IMR-90 (cell line): ENCODE results near the gene GNA15. TPM values are rescaled to one million over a fixed set of nuclear protein-coding genes. Genes with fewer than 3 reads are reported as not detected.

Experiments
- ATAC-seq: fragments of 200-7000 bp; cut with Tn5 transposase; 2 replicates; pipeline ENCODE4 v1.9.1; 2020; ENCODE audit warnings: low read depth, mild to moderate bottlenecking, moderate library complexity
- BruUV-seq: library from RNA; stranded (reverse); fragments of 400-500 nt; replicated peaks from 2 replicates; lab custom pipeline; 2021; lab: Mats Ljungman, UMichigan
- CTCF ChIA-PET: fragments of 300-600 bp; formaldehyde crosslinking; extraction: SDS; loops from one replicate; lab custom pipeline; 2021; ENCODE audit warnings: antibody characterized with exemption; lab: Yijun Ruan, JAX
- POLR2A ChIA-PET: fragments of 300-600 bp; sonication (Branson Sonifier 250); formaldehyde crosslinking; loops from one replicate; lab custom pipeline; 2022; ENCODE audit warnings: antibody characterized with exemption; ENCODE audit not compliant: unreplicated experiment; lab: Charles Lee
- DNase-seq: peaks from one replicate; pipeline ENCODE4 v3.0.0; 2013
- H2AFZ ChIP-seq: replicated peaks from 2 replicates; pipeline ENCODE3; 2013; ENCODE audit warnings: low read length, mild to moderate bottlenecking; ENCODE audit not compliant: poor library complexity
- H2AK5ac ChIP-seq: 2 replicates; pipeline ENCODE4 v1.6.1; 2013; ENCODE audit warnings: low read depth, low read length, inconsistent platforms
- H2AK9ac ChIP-seq: replicated peaks from 2 replicates; pipeline ENCODE3; 2013; ENCODE audit warnings: mild to moderate bottlenecking, low read depth, low read length, moderate library complexity; ENCODE audit not compliant: poor library complexity
- H2BK120ac ChIP-seq: 2 replicates; pipeline ENCODE4 v1.6.1; 2013; ENCODE audit warnings: low read depth, low read length, inconsistent platforms
- H2BK15ac ChIP-seq: 3 replicates; pipeline ENCODE4 v1.6.1; 2013; ENCODE audit warnings: low read depth, low read length, inconsistent platforms
- H2BK20ac ChIP-seq: 2 replicates; pipeline ENCODE4 v1.6.1; 2013; ENCODE audit warnings: low read depth, mild to moderate bottlenecking, inconsistent platforms, low read length, moderate library complexity
- H2BK5ac ChIP-seq: 2 replicates; pipeline ENCODE4 v1.6.1; 2013; ENCODE audit warnings: mild to moderate bottlenecking, low read depth, low read length, inconsistent platforms; ENCODE audit not compliant: poor library complexity, severe bottlenecking
- H3K14ac ChIP-seq: replicated peaks from 2 replicates; pipeline ENCODE4 v1.6.1; 2013; ENCODE audit warnings: low read depth, low read length, inconsistent platforms
- H3K18ac ChIP-seq: 2 replicates; pipeline ENCODE4 v1.6.1; 2013; ENCODE audit warnings: low read depth, low read length, control low read depth
- H3K23ac ChIP-seq: 2 replicates; pipeline ENCODE4 v1.6.1; 2013; ENCODE audit warnings: low read depth, low read length, inconsistent platforms
- H3K27ac ChIP-seq: 2 replicates; pipeline ENCODE4 v1.5.1; 2013; ENCODE audit warnings: mild to moderate bottlenecking, control low read depth, low read length; ENCODE audit not compliant: insufficient read depth
- H3K27me3 ChIP-seq: 2 replicates; pipeline ENCODE4 v1.6.1; 2013; ENCODE audit warnings: low read length; ENCODE audit not compliant: control insufficient read depth, insufficient read depth
- H3K36me3 ChIP-seq: 2 replicates; pipeline ENCODE4 v1.6.1; 2013; ENCODE audit warnings: low read length, mixed read lengths; ENCODE audit not compliant: control insufficient read depth, insufficient read depth
- H3K4ac ChIP-seq: 2 replicates; pipeline ENCODE4 v1.6.1; 2013; ENCODE audit warnings: low read depth, low read length, inconsistent platforms
- H3K4me1 ChIP-seq: 2 replicates; pipeline ENCODE4 v1.6.1; 2013; ENCODE audit warnings: low read length, mixed read lengths; ENCODE audit not compliant: control insufficient read depth, insufficient read depth
- H3K4me2 ChIP-seq: 2 replicates; pipeline ENCODE4 v1.6.1; 2013; ENCODE audit warnings: low read depth, mild to moderate bottlenecking, control low read depth, low read length, moderate library complexity
- H3K4me3 ChIP-seq: 2 replicates; pipeline ENCODE4 v1.5.1; 2013; ENCODE audit warnings: low read depth, mild to moderate bottlenecking, control low read depth, low read length, moderate library complexity; ENCODE audit not compliant: insufficient read depth
- H3K56ac ChIP-seq: 2 replicates; pipeline ENCODE4 v1.6.1; 2013; ENCODE audit warnings: low read length, inconsistent platforms; ENCODE audit not compliant: insufficient read depth; ENCODE audit errors: extremely low read depth
- H3K79me1 ChIP-seq, 2 experiments: 2 replicates each; pipeline ENCODE4 v1.6.1; 2013; ENCODE audit warnings: low read length in 2 of 2, inconsistent platforms in 1 of 2, low read depth in 1 of 2
- H3K9ac ChIP-seq: 2 replicates; pipeline ENCODE4 v1.6.1; 2013; ENCODE audit warnings: low read depth, low read length, control low read depth
- H3K9me1 ChIP-seq: 2 replicates; pipeline ENCODE4 v1.6.1; 2013; ENCODE audit warnings: low read length, inconsistent platforms; ENCODE audit not compliant: insufficient read depth
- H3K9me3 ChIP-seq: 2 replicates; pipeline ENCODE4 v1.6.1; 2013; ENCODE audit warnings: low read length; ENCODE audit not compliant: control insufficient read depth, insufficient read depth
- H4K20me1 ChIP-seq: 2 replicates; pipeline ENCODE4 v1.6.1; 2013; ENCODE audit warnings: low read length, inconsistent platforms; ENCODE audit not compliant: insufficient read depth
- H4K5ac ChIP-seq: 2 replicates; pipeline ENCODE4 v1.6.1; 2013; ENCODE audit warnings: mild to moderate bottlenecking, low read depth, low read length, control low read depth
- H4K8ac ChIP-seq, 2 experiments: 2 replicates each; pipeline ENCODE4 v1.6.1; 2013; ENCODE audit warnings: low read depth in 2 of 2, low read length in 2 of 2, control low read depth in 1 of 2, inconsistent platforms in 1 of 2
- H4K91ac ChIP-seq: 2 replicates; pipeline ENCODE4 v1.6.1; 2013; ENCODE audit warnings: low read depth, low read length, inconsistent platforms; ENCODE audit not compliant: insufficient read depth
- BHLHE40 ChIP-seq: fragments of 150-350 bp; IDR thresholded peaks from 2 replicates; pipeline ENCODE4 v1.6.1; 2016; ENCODE audit warnings: mild to moderate bottlenecking, low read depth, low read length
- MAFK ChIP-seq: IDR thresholded peaks from 2 replicates; pipeline ENCODE4 v1.6.1; 2012; ENCODE audit warnings: low read depth, low read length, improper control_type of control experiment
- MAZ ChIP-seq: IDR thresholded peaks from 2 replicates; pipeline ENCODE4 v1.6.1; 2012; ENCODE audit warnings: low read depth, mild to moderate bottlenecking, low read length, improper control_type of control experiment, moderate library complexity, borderline replicate concordance
- MXI1 ChIP-seq: IDR thresholded peaks from 2 replicates; pipeline ENCODE4 v1.6.1; 2012; ENCODE audit warnings: low read depth, mild to moderate bottlenecking, low read length, moderate library complexity, borderline replicate concordance
- POLR2A ChIP-seq: IDR thresholded peaks from 2 replicates; pipeline ENCODE4 v1.6.1; 2012; ENCODE audit warnings: mild to moderate bottlenecking, low read depth, low read length
- SMC3 ChIP-seq: fragments of 150-350 bp; IDR thresholded peaks from 2 replicates; pipeline ENCODE4 v1.6.1; 2016; ENCODE audit warnings: low read depth, mild to moderate bottlenecking, antibody characterized with exemption, low read length, moderate library complexity
- WGBS, 2 experiments: methylation state at CpG; one replicate each; pipeline versions ENCODE4 v1.1.5 to v1.1.7; 2013; ENCODE audit warnings: missing lambda C conversion rate in 2 of 2; ENCODE audit not compliant: insufficient read length in 1 of 2; ENCODE audit errors: extremely low coverage in 2 of 2; 5-methylcytosine and 5-hydroxymethylcytosine counted together
- dilution Hi-C: fragments of 300-500 bp; cut with HindIII; formaldehyde crosslinking; loops from one replicate; pipeline ENCODE4 v1.14.3; 2018; ENCODE audit warnings: low sequenced_read_pairs; ENCODE audit not compliant: unreplicated experiment
- in situ Hi-C: fragments of 300-500 bp; cut with MboI; formaldehyde crosslinking; loops from 3 replicates; pipeline ENCODE4 v1.14.3; 2019; ENCODE audit warnings: low sequenced_read_pairs, inconsistent platforms, mixed read lengths
- intact Hi-C: fragments of 100-400 bp; cut with micrococcal nuclease; formaldehyde crosslinking; loops from 2 replicates; pipeline ENCODE4 v1.10.0; 2022
- polyA plus RNA-seq, 3 experiments: library from polyadenylated mRNA; depleted of rRNA; stranded (reverse); fragments of >200 nt; gene quantifications; 2 replicates each; pipeline ENCODE4 v1.2.3, GENCODE V29; 2012; ENCODE audit warnings: low replicate concordance in 1 of 3
- total RNA-seq: library from RNA; depleted of rRNA; stranded (reverse); fragments of >200 nt; gene quantifications from 2 replicates; pipeline ENCODE4 v1.2.3, GENCODE V29; 2012

Gene GNA15
- total and polyA plus RNA-seq, 2 of the 4 experiments (the other 2 are of a cell fraction): 0.18 TPM; not detected in 1

DNA sequence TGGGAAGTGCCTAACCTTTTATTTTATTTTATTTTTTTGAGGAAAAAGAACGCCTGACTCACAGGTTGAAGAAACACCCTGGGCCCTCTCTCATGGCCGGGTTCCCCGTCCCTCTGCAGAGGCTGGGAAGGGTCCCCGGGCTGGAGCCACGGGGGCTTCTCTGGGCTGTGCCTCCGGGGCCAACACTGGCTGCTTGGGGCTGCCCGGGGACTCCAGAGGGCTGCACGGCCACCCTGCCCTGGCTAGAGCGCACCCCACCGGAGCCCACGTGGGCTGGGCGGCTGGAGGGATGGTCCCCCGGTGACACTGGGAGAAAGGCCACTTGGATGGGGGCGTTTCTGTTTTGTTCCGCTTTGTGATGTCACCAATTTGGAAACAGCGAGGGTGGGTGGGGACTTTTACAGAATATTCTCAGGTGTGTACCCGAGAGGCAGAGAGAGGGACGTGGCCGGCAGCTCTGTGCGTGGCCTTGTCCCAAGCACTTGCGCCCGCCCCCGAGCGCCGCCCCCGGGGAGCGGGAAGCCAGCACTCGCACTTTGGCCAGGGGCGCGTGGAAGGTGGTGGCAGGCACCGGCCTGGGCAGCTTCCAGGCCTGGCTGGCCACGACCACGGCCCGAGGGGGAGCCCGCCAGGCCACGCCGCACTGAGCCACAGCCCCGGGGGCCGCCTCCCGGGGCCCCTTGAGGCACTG lies 13.9 kb upstream of the GNA15 start:
- Histone ChIP-seq H3K4me3 (no peak overlapping the region), H4K8ac (no peak overlapping the region), H2BK5ac (no peak overlapping the region), H3K18ac (no peak overlapping the region), H3K36me3 (peaks cover 22% of the 10 kb centered on the region), H3K79me1 (0 out of 4 replicates have a peak, but pooled peaks cover 0 to 1% of the 10 kb centered on the region in 2 experiments), H3K4me2 (no peak overlapping the region), H2AFZ (no peak overlapping the region), H3K4me1 (no peaks in the 10 kb centered on the region), H3K27me3 (no peaks in the 10 kb centered on the region), H3K14ac (no peak overlapping the region), H3K4ac (no peak overlapping the region), H3K23ac (no peak overlapping the region), H4K91ac (no peak overlapping the region), H3K9me1 (no peaks in the 10 kb centered on the region), H3K56ac (no peak overlapping the region), H3K9me3 (no peaks in the 10 kb centered on the region), H2AK5ac (no peak overlapping the region), H2AK9ac (no peak overlapping the region), H2BK120ac (no peak overlapping the region), H4K5ac (no peak overlapping the region), H3K9ac (no peak overlapping the region), H2BK15ac (no peak overlapping the region), H3K27ac (no peak overlapping the region), H2BK20ac (no peak overlapping the region), H4K20me1 (peaks cover 2% of the 10 kb centered on the region)
- DNase-seq (no peak), ATAC-seq (no peak)
- intact Hi-C loops: no loop called here
- no TSS peak for BruUV-seq
- 91% methylated on average over 20 of the region's 40 CpGs; no CpG with 5 or more reads in 1 of the 2 experiments for WGBS, 2 experiments
- ChIA-PET POLR2A (no interaction called here), CTCF (no interaction called here)
- in situ Hi-C loops: no loop called here
- dilution Hi-C loops: no loop called here
- TF ChIP-seq MAZ: no peak
- TF ChIP-seq MAFK: no peak
- TF ChIP-seq BHLHE40: no peak
- no peak for TF ChIP-seq SMC3
- no peak for TF ChIP-seq POLR2A
- TF ChIP-seq MXI1: no peak
